HG03558 (cell line): ENCODE results near the gene GPC5.
"Not testable (repeated sequence)": the region's sequence is repeated elsewhere in the genome, so short reads cannot be mapped to it uniquely, and the experiment has no call there.

Experiments
- ATAC-seq: cut with Tn5 transposase; IDR thresholded peaks from one replicate; pipeline ENCODE4 v1.9.1; 2021; ENCODE audit warnings: moderate number of reproducible peaks; ENCODE audit not compliant: unreplicated experiment; ENCODE audit errors: extremely low read depth

Gene GPC5

DNA sequence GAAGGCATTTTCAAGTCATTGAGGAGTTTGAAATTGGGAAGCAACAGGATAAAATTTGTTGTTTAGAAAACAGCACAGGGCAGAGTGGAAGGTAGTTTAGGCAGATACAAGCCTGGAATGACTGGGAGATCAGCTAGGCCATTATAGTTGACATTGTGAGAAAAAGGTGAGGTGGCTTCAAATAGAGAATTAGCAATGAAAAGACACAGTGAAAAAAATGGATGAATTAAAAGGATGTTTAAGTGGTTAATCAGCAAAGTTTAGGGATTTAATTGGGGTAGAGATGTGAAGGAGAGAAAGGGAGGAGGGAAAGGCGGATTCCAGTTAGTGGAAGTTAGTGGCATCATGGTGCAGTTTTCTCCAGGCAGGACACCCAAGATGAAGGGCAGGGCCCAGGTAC lies 1257.7 kb downstream of the GPC5 start:
- no peak for ATAC-seq

DNA sequence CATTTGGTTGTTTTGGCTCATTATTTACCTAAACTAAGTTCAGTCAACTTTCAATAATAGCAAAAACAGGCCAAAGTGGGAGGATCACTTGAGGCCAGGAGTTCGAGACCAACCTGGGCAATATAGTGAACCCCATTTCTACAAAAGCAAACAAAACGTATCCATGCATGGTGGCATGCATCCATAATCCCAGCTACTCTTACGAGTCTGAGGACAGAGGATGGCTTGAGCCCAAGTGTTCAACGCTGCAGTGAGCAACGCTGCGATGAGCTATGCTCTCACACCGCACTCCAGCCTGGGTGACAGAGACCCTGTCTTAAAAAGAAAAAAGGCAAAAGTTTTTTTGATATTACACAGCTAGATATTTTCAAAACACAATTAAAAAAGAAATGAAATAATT lies 1258.2 kb downstream of the GPC5 start:
- ATAC-seq, result no peak

DNA sequence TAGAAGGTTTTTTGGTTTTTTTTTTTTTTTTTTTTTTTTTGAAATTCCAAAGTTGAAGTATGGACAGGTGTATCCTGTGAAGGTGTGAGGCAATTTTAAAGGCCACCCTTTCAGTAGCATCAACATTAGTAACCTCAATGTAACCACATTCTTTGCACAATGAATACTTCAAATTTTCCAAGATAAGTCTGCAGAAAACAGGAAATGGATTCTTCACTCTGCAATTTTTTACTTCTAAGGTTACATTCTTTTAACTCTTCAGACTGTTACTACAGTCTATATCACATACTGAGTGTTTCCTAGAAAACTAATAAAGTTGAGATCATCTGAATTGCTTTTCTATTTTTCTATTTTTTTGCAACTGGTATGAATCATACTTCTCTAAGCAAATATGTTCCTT lies 1259.1 kb downstream of the GPC5 start:
- no peak for ATAC-seq

DNA sequence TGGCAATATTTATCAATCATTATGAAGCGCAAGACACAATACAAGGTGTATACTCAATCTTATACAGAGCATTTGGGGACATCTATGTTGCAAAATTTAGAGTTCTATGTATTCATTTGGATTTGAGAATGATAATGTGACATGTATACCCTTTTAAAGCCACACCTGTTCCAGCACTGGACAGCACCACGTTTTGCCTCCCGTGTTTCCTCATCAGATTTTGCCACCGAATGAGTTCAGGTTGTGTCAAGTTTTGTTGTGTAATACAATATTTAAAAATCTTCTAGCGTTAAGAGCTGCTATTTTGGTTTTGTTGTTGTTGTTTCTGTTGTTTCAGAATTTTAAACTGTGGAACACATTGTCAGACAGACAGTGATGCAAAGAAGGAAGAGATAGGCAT lies 1259.9 kb downstream of the GPC5 start:
- ATAC-seq, result no peak

DNA sequence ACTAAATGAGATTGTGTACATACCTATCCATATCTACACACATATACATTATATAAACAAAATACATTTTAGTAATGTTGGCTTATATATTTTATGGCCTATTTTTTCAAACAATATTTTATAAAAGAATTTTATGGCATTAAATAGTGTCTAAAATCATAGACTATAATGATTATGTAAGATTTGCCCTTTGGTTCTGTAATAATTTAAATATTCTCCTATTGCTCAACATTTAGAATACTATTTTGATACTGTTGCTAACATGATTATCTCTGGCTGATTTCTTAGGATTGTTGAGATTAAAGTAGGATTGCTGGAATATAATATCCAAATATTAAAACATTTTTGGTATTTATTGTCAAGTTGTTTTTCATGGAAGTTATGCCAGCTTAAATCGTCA lies 1263.0 kb downstream of the GPC5 start:
- ATAC-seq, result no peak

DNA sequence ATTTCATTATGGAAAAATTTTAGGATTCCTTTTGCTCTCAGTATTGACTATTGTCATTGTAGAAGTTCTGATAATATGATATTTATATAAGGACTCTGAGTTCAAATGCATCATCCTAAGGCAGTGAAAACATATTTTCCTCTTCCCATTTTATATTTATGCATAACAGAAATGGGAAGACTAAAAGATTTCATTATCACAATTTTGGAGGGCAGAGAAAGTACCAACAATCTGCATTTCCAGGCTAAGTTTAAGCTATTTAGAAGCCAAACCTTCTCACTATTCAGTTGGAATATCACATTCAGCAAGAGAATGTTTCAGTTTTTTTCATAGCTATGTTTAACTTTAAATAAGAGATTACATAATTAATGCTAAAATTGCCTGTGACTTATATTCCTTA lies 1269.7 kb downstream of the GPC5 start:
- ATAC-seq, result no peak

DNA sequence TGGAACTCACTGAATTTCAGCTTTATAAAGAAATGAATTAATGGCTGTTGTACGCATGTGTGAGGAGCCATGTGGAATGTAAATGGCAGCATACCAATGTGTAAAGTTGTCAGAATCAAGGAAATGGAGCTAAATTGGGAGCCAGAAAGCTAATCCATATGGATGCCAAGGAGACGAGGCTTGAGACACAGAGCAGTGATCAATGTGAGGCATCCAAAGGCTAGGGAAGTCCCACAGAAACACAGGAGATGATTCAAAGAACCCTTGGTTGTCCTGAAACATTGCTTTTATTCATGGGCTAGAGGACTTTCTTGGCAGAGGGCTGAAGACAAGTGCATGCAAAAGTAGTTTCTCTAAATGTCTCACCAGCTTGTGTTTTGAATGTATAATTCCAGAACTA lies 1271.7 kb downstream of the GPC5 start:
- no peak for ATAC-seq

DNA sequence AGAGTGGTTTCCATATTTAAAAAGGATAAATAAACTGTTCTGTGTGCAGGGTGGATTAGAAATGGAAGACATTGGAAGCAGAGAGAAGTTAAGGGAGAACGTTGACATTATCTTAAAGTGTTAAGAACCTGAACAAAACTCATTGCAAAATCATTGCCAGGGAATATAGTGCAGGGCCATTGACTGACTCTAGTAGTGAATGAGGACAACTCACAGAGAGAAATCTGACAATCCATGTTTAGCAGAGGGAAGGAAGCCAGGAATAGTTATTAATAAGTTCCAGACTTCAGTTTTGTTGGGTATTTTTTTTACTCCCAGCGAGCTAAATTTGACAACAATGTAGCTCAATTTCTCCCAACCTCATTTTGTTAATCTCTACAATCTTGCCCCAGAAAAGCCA lies 1273.4 kb downstream of the GPC5 start:
- ATAC-seq, result no peak

DNA sequence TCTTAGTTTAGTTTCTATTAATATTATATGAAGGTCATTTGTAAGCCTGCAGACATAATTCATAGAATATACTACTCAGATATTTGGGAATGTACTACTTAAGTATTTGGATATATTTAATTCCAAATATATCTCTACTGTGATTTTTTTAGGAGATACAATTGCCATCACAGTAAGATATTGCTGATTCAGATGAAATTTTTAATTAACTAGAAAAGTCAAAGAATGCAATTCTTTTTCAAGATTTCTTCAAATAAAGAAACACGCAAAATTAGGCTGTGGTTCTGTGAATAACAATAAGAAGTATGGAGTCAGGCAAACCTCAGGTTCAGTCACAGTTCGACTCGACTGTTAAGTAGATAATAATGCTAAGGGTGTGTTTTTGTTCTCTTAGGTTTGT lies 1277.8 kb downstream of the GPC5 start:
- no peak for ATAC-seq

DNA sequence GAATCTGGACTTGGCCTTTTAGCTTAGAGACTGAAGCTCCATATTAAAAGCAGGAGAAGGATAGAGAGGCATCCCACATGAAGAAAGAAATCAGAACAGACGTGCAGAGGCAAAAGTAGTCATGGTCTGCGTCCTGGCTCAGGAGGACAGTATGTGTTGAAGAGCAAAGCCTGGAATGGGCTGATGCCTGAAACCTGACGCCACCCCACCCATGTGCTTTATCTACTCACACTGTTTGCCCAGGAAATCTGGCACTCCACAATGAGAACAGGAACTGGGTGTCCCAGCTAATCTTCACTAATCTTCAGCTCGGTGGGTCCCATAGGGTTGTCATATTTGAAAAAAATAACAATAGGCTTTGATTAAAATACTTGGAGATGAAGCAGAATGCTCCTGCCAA lies 1279.2 kb downstream of the GPC5 start:
- ATAC-seq, result no peak

DNA sequence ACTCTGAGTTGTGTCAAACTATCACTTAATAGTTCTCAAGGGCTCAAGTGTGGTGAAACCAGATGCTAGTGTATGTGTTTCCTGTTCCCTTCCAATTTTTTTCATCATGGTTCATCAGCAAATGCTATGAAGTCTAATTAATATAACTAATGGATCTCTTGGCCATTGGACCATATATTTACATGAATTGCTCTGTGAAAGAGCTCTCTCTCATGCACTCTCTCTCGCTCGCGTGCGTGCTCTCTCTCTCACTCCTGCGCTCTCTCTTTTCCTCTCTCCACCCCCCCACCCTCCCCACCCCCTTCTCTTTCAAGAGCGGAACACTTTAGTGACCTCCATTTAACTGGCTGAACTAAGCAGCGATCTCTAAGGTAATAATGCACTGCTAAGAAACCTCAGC lies 1281.2 kb downstream of the GPC5 start:
- ATAC-seq, result no peak

DNA sequence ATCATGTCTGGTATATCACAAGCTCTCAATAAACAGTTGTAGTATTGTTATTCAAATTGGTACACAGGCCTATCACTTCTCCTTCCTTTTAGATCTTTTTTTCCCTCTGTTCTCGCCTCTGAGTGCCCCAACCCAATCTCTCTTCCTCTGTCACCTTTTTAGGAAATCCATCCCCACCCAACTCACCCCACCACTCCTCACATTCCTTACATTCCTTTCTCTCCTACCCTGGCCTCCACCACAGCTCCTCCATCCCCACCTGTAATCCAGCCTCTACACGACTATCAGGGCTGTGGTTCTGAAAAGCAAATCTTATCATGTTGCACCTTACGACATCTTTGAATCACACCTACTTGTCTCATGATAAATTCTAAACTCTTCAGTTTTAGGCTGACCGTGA lies 1282.8 kb downstream of the GPC5 start:
- no peak for ATAC-seq

DNA sequence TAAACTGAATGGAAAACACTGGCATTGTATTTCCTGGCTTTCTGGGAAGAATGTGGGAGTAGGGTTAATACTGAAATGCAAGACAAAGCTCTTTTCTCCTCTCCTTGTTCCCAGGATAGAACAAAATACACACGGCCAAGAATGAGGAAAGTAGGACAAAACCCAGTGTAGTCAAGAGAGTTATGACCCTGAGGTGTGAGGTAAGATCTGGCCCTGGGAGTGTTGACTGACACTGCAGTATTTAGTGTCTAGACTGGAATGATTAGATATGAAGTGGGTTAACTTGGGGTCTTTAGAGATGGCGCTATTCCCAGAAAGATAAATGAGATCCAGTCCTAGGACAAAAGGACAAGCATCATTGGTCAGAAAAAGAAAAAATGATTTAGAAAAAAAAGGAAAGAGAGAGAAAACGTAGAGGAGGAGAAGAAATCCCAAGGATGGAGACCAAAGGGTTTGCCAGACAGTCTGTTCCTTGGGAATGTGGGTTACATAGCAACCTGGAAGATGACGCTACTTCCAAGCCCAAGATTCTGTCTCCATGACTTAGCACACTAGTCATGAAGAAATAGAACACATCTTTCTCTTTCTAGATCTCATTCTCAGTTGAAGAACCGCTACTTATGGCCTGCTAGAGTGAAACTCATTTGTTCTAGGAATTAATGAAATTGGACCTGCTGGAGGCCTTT lies 1284.6 kb downstream of the GPC5 start:
- no peak for ATAC-seq

DNA sequence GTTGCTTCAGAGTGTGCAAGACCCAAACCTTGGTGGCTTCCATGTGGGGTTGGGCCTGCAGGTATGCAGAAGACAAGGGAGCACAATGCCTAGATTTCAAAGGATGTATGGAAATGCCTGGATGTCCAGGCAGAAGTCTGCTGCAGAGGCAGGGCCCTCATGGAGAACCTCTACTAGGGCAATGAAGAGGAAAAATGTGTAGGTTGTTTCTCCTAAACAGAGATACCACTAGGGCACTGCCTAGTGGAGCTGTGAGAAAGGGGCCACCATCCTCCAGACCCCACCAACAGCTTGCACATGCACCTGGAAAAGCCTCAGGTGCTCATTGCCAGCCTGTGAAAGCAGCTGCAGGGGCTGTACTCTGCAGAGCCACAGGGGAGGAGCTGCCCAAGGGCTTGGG lies 1295.6 kb downstream of the GPC5 start:
- no peak for ATAC-seq

DNA sequence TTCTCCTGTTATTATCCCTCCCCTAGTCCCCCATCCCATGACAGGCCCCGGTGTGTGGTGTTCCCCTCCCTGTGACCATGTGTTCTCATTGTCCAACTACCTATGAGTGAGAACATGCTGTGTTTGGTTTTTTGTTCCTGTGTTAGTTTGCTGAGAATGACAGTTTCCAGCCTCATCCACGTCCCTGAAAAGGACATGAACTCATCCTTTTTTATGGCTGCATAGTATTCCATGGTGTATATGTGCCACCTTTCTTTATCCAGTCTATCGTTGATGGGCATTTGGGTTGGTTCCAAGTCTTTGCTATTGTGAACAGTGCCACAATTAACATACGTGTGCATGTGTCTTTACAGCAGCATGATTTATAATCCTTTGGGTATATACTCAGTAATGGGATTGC lies 1297.4 kb downstream of the GPC5 start:
- not testable (repeated sequence) for ATAC-seq

DNA sequence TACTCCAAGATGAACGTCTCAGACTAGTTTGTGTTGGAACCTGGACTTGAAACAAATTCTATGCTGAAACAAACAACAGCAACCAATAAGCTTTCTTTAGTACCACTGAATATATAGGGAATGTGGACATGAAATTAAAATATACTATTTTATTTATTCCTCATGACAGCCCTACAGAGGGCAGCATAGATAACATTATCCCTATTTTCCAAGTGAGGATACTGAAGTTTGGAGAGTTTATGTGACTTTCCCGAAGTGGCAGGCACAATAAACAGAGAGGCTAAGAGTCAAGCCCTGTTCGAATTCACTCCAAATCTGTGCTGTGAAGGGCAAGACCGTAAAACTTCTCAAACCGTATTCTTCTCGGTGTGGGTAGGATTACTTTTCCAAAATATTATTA lies 1318.3 kb downstream of the GPC5 start:
- ATAC-seq, result no peak

DNA sequence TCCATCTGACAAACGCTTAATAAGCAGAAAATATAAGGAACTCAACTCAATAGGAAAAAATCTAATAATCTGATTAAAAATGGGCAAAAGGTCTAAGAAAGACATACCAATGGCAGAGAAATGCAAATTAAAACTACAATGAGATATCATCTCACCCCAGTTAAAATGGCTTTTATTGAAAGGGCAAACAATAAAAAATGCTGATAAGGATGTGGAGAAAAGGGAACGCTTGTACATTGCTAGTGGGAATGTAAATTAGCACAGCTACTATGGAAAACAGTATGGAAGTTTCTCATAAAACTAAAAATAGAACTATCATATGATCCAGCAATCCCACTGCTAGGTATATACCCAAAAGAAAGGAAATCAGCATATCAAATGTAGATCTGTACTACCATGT lies 1319.4 kb downstream of the GPC5 start:
- ATAC-seq, result no peak

DNA sequence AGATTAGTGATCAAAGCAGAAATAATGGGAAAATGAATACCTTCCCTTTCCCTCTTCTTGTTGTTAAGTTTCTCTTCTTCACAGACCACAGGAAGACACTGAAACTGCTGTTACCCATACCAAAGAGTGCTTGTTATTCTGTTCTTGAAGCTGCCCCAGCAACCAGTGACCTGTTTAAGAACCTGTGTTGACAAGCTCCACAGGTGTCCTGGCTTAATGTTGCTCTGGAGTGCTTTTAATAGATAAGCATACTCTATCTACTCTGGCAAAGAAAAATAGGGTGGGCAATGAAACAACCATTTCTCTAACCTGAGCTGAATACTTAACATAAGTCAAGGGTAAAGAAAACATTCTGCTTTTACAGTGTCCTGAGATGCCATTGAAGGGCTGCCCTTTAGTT lies 1321.4 kb downstream of the GPC5 start:
- no peak for ATAC-seq

DNA sequence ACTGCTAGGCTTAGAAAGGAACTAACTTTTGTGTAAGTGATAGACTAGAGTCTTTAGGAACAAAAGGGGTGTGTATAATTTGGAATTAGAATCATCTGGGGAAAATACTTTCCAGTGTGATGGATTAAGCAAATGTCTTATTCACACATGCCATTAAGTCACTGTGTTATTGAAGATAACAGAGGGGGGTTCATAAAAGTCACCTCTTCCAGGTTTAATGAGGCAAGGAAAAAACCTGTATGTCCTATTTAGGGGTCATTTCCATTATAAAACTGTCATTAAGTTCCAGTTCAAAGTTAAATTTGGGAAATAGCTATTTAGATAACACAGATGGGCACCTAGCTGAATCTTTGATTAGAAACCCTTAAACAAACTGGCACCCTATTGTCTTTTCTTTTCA lies 1323.2 kb downstream of the GPC5 start:
- no peak for ATAC-seq

DNA sequence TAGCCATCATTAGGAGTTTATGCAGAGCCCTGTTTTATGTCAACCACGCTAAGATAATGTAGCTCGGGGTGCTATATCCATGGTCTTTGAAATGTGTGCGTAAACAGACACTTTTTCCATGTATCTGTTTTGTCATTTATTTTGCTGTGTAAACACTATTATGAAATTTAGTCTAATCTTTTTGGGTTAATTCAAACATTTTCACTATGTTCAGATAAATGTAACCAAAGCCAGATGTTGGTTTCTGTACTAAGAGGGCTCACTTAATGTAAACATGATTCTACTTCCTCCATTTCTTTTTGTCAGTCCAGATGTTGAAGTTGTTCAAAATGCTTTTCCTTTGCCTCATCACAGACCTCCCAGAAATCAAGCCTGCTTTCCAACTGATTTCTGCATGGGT lies 1328.7 kb downstream of the GPC5 start:
- ATAC-seq, result no peak

DNA sequence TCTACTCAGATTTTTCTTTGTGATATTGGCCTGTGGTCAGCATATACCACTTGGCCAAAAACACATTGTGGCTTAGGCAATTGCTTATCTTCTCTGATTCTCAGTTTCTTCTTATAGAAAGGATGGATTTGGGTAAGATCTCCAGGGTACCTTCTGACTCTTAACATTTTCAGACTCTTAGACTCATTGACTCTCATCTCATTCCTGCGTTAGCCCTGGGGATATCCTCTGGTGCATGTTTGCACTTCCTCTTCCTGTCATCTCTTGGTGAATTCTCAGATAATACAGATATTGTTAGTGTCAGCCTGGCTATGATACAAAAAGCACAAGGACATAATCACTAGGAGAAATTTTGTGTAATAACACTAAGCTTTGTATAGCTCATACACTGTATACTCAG lies 1335.6 kb downstream of the GPC5 start:
- no peak for ATAC-seq

DNA sequence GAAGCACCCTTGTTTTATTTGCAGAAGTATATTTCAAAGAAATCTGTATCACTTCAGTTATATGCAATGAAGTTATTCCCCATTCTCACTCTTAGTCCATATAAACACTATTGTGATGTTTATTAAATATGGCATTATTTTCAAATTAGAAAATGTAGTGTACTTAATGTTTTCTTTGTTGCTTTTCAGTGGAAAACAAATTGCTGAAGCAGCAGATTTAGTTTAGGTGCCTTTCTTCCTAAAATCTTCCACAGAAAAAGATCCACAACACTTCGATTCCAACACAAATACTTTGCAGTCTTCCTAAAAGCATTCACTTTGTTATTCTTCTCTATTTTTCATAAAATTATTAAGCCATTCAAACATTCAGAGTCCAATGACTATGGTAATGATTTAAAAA lies 1336.1 kb downstream of the GPC5 start:
- no peak for ATAC-seq

DNA sequence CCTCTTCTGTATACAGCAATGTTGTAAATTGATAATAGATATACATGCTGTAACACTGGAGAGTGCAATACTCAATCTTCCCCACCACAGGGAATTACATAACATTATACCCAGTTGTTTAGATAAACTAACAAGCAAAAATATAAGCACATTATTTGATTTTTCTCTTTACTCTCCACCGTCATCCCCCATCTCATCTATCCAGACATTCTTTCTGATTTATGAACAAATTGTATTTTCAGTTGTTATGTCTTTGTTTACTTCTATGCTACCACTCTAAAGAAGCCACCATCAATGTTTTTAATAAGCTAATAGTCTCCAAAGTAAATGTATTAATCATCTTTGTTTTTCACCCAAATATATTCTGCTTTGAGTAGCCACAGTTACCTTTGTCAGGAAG lies 1337.5 kb downstream of the GPC5 start:
- ATAC-seq, result no peak
